IPS-18c (cell line): Measurements from ENCODE around the gene C6orf89.
"Not testable (repeated sequence)": the region's sequence is repeated elsewhere in the genome, so short reads cannot be mapped to it uniquely, and the experiment has no call there.

Source experiments
- H3K4me3 ChIP-seq: 2 replicates; pipeline ENCODE4 v1.7.0; 2013; ENCODE audit warnings: low read depth, mild to moderate bottlenecking, low read length, moderate library complexity; ENCODE audit not compliant: insufficient read depth
- H3K9me3 ChIP-seq: one replicate; pipeline ENCODE4 v1.6.1; 2013; ENCODE audit warnings: mild to moderate bottlenecking, low read length, moderate library complexity; ENCODE audit not compliant: control insufficient read depth, insufficient read depth

C6orf89 gene

GRCh38 chr6:36873612-36874442 lies 11.9 kb upstream of the C6orf89 start:
- peak overlapping the region; percentile 82 for H3K4me3 ChIP-seq
- no peaks in the 10 kb centered on the region for H3K9me3 ChIP-seq

GRCh38 chr6:36874443-36875249 lies 11.1 kb upstream of the C6orf89 start, which contains the start of gene PPIL1:
TSS of gene PPIL1 (minus strand) at chr6:36874803. CDS start at chr6:36874772, 31 bp downstream.
- Histone ChIP-seq H3K9me3 (no peaks in the 10 kb centered on the region), H3K4me3 (peak within 1 kb of the TSS; percentile 82)

GRCh38 chr6:36875250-36875633 lies 10.5 kb upstream of the C6orf89 start:
- H3K4me3 ChIP-seq = peak overlapping the region; percentile 82

GRCh38 chr6:36884610-36885009 lies 1.1 kb upstream of the C6orf89 start:
- no peak overlapping the region for H3K4me3 ChIP-seq
- peaks cover 2% of the 10 kb centered on the region for H3K9me3 ChIP-seq

More at GRCh38 chr6:36875250-36875633, 10.5 kb upstream of the C6orf89 start:
- no peaks in the 10 kb centered on the region for H3K9me3 ChIP-seq

GRCh38 chr6:36886950-36887618 lies 1.3 kb downstream of the C6orf89 start:
- no peak overlapping the region for H3K4me3 ChIP-seq
- no peaks in the 10 kb centered on the region for H3K9me3 ChIP-seq

- no peak overlapping the region for H3K4me3 ChIP-seq
These were observed 2.4 kb downstream of the C6orf89 start for GRCh38 chr6:36888115-36888643.

GRCh38 chr6:36888654-36889481 lies 3.1 kb downstream of the C6orf89 start:
- no peaks in the 10 kb centered on the region for H3K9me3 ChIP-seq
- H3K4me3 ChIP-seq = no peak overlapping the region

More at GRCh38 chr6:36888115-36888643, 2.4 kb downstream of the C6orf89 start:
- H3K9me3 ChIP-seq = no peaks in the 10 kb centered on the region

- H3K9me3 ChIP-seq = no peaks in the 10 kb centered on the region
- no peak overlapping the region for H3K4me3 ChIP-seq
These were observed 4.4 kb downstream of the C6orf89 start for GRCh38 chr6:36890112-36890663.

- H3K9me3 ChIP-seq, H3K4me3 ChIP-seq: not testable (repeated sequence)
These were observed 5.4 kb downstream of the C6orf89 start for GRCh38 chr6:36891153-36891552.

- Histone ChIP-seq H3K4me3 (no peak overlapping the region), H3K9me3 (no peaks in the 10 kb centered on the region)
These were observed 8.5 kb downstream of the C6orf89 start for GRCh38 chr6:36893976-36894932.

GRCh38 chr6:36897609-36898008 lies 11.9 kb downstream of the C6orf89 start:
- H3K9me3 ChIP-seq = no peaks in the 10 kb centered on the region
- no peak overlapping the region for H3K4me3 ChIP-seq

GRCh38 chr6:36904114-36904513 lies 18.4 kb downstream of the C6orf89 start:
- H3K9me3 ChIP-seq = no peaks in the 10 kb centered on the region

GRCh38 chr6:36904851-36905393 lies 19.2 kb downstream of the C6orf89 start:
- Histone ChIP-seq H3K4me3 (no peak overlapping the region), H3K9me3 (no peaks in the 10 kb centered on the region)

More at GRCh38 chr6:36904114-36904513, 18.4 kb downstream of the C6orf89 start:
- no peak overlapping the region for H3K4me3 ChIP-seq

GRCh38 chr6:36906539-36907325 lies 21.0 kb downstream of the C6orf89 start:
- H3K9me3 ChIP-seq = no peaks in the 10 kb centered on the region
- H3K4me3 ChIP-seq = no peak overlapping the region
